ENCODE results near the gene IL20RA. TPM values are rescaled to one million over a fixed set of nuclear protein-coding genes. Genes with fewer than 3 reads are reported as not detected.

Gene IL20RA
- total RNA-seq, 1 donor from 2014 or later = 10.1 TPM

DNA sequence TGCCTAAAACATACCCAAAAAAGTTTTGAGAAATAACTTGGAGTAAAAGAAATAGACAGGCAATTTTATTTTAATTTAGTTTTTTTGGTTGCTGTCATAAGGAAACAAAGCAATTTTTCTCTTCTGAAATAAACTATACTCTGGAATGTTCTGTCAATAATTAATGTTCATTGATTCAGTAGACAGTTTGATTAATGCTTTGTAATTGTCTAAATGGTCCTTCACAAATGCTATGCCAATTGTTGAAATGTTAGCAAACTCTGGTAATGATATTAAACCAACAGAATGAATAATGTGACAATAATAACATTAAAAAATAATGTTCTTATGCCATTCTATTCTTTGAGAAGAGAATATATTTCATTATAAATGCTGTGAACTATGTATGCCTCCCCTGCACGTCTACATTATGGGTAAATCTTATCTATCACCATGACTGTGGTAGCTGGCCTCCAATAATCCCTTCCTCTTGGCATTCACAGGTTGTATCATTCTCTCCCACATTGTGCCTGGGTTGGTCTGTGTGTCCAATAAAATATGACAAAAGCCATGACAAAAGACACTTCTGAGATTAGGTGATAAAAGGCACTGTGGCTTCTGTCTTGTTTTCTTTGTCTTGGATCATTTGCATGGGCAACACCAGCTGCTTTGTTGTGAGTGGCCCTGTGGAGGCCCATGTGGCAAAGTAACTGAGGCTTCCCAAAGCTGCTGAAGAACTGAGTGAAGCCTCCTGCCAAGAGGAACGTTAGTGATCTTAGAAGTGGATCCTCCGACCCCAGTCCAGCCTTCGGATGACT, 25.1 kb downstream of the IL20RA start:
- H3K4me3 ChIP-seq = no peak overlapping the region
- peaks cover 19% of the 10 kb centered on the region for H3K4me1 ChIP-seq
- intact Hi-C loops (cut with micrococcal nuclease) = no loop called here
- no peak for TF ChIP-seq CTCF (IDR thresholded peaks at IDR 0.05; ENCODE audit: borderline replicate concordance)
- H3K36me3 ChIP-seq = no peaks in the 10 kb centered on the region
- H3K27me3 ChIP-seq (ENCODE audit: low read depth) = no peaks in the 10 kb centered on the region
- no peak overlapping the region for H3K27ac ChIP-seq (replicated peaks)
- peaks cover 5% of the 10 kb centered on the region for H3K9me3 ChIP-seq (replicated peaks)
- DNase-seq = no peak

GRCh38 chr6:137017081-137017480, 27.7 kb downstream of the IL20RA start:
- Histone ChIP-seq H3K4me1 (peaks cover 26% of the 10 kb centered on the region), H3K27ac (replicated peaks) (no peak overlapping the region), H3K9me3 (replicated peaks) (peaks cover 5% of the 10 kb centered on the region), H3K27me3 (ENCODE audit: low read depth) (no peaks in the 10 kb centered on the region), H3K36me3 (no peaks in the 10 kb centered on the region), H3K4me3 (no peak overlapping the region)
- intact Hi-C loops (cut with micrococcal nuclease) = no loop called here
- TF ChIP-seq CTCF (IDR thresholded peaks at IDR 0.05; ENCODE audit: borderline replicate concordance) = no peak
- no peak for DNase-seq

DNA sequence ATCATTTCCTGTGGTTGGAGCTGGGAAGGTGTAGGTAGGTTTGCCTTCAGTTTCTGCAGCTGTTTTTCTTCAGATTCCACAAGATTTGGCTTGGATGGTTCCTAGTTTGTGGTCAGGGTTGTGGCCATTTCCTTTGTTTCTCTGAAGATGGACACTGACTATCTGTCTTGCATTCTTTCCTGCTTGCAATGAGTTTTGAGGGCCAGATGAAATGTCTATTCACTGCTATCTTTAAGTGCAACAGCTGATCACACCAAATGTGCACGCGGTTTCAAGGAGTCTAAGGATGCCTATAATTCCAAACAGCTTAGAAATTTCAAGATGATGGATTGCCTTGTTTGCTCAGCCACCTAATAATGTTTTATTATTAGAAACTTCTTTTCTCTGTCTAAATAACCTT, 28.4 kb downstream of the IL20RA start:
- TF ChIP-seq CTCF (IDR thresholded peaks at IDR 0.05; ENCODE audit: borderline replicate concordance) = no peak
- no peaks in the 10 kb centered on the region for H3K36me3 ChIP-seq
- intact Hi-C loops (cut with micrococcal nuclease) = no loop called here
- no peak overlapping the region for H3K27ac ChIP-seq (replicated peaks)
- H3K4me1 ChIP-seq = peaks cover 26% of the 10 kb centered on the region
- H3K4me3 ChIP-seq = no peak overlapping the region
- no peak for DNase-seq
- H3K27me3 ChIP-seq (ENCODE audit: low read depth) = no peaks in the 10 kb centered on the region
- peaks cover 5% of the 10 kb centered on the region for H3K9me3 ChIP-seq (replicated peaks)

GRCh38 chr6:137015943-137016342, 28.8 kb downstream of the IL20RA start:
- peaks cover 26% of the 10 kb centered on the region for H3K4me1 ChIP-seq
- no peak overlapping the region for H3K4me3 ChIP-seq
- H3K36me3 ChIP-seq = no peaks in the 10 kb centered on the region
- H3K27me3 ChIP-seq (ENCODE audit: low read depth) = no peaks in the 10 kb centered on the region
- no peak for DNase-seq
- H3K9me3 ChIP-seq (replicated peaks) = peaks cover 5% of the 10 kb centered on the region
- intact Hi-C loops (cut with micrococcal nuclease) = no loop called here
- no peak for TF ChIP-seq CTCF (IDR thresholded peaks at IDR 0.05; ENCODE audit: borderline replicate concordance)
- no peak overlapping the region for H3K27ac ChIP-seq (replicated peaks)

DNA sequence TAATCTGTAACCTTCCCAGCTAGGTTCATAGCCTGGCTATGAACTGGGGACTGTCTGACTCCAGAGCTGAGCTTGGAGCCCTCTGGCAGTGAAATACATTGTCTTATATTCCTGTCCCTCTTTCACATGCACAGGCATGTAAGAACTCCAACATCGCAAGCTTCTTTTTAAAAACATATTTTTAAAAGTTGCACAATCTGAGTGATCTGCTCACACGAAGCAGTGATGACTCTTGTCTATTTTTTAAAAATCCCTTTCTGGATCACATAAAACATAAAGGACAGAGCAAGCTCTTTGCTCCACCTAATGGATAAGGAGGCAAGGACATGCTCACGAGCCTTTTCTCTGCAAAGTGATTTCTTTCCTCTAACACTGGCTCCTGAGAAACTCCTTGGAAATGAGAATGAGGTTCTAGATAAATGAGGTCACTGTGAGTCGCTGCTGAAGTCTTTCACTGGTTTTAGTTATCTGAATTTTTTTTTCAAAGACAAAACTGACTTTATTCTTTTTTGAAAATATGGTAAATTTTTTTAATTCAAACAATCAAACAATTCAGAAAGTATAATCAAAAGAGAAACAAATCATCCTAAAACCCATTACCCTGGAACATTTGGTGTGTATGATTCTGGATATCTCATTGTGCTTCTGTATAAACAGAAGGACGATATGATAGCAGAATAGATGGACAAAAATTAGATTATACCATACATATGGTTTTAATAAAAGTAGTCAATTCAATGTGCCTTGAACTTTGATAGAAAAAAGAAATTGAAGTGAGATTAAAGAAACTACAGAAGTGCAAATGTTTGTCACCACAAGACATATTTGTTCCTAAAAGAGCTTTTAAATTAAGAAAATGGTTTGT, 30.8 kb downstream of the IL20RA start:
- intact Hi-C loops (cut with micrococcal nuclease) = no loop called here
- H3K9me3 ChIP-seq (replicated peaks) = no peaks in the 10 kb centered on the region
- H3K27me3 ChIP-seq (ENCODE audit: low read depth) = no peaks in the 10 kb centered on the region
- no peak overlapping the region for H3K4me3 ChIP-seq
- H3K4me1 ChIP-seq = peaks cover 26% of the 10 kb centered on the region
- DNase-seq = no peak
- no peak overlapping the region for H3K27ac ChIP-seq (replicated peaks)
- peak; percentile 74 for TF ChIP-seq CTCF (IDR thresholded peaks at IDR 0.05; ENCODE audit: borderline replicate concordance)
- no peaks in the 10 kb centered on the region for H3K36me3 ChIP-seq
